ENCODE data around the gene CASKIN2.
"Not testable (repeated sequence)": the region's sequence is repeated elsewhere in the genome, so short reads cannot be mapped to it uniquely, and the experiment has no call there.

CASKIN2 gene

DNA sequence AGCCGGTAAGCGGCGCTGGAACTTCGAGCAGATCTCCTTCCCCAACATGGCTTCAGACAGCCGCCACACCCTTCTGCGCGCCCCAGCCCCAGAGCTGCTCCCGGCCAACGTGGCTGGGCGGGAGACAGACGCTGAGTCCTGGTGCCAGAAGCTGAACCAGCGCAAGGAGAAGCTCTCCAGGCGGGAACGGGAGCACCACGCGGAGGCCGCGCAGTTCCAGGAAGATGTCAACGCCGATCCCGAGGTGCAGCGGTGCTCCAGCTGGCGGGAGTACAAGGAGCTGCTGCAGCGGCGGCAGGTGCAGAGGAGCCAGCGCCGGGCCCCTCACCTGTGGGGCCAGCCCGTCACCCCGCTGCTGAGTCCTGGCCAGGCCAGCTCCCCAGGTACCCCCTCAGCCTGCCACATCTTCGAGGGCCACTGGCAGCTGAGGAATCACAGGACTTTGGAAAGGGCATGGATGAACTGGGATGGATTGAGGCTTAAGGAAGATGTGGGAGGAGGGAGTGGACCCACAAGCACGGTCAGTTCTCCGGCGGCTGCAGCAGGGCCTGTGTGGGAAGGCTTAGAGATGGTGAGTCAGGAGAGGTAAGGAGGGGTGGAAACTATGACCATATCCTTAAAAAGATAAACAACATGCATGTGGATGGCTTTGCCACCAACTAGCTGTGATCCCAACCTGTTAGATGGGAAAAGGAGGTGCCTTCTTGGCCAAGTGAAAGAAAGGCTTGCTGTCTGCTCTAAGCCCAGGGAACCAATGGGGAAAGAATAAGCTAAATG is 6.8 kb upstream of the CASKIN2 start:
- peak; percentile 31 for DNase-seq (ENCODE audit: low read depth)
- TF ChIP-seq, protein P1, sequence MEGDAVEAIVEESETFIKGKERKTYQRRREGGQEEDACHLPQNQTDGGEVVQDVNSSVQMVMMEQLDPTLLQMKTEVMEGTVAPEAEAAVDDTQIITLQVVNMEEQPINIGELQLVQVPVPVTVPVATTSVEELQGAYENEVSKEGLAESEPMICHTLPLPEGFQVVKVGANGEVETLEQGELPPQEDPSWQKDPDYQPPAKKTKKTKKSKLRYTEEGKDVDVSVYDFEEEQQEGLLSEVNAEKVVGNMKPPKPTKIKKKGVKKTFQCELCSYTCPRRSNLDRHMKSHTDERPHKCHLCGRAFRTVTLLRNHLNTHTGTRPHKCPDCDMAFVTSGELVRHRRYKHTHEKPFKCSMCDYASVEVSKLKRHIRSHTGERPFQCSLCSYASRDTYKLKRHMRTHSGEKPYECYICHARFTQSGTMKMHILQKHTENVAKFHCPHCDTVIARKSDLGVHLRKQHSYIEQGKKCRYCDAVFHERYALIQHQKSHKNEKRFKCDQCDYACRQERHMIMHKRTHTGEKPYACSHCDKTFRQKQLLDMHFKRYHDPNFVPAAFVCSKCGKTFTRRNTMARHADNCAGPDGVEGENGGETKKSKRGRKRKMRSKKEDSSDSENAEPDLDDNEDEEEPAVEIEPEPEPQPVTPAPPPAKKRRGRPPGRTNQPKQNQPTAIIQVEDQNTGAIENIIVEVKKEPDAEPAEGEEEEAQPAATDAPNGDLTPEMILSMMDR (conservative IDR thresholded peaks at IDR 0.05; ENCODE audit: control insufficient read depth, insufficient read depth, low read depth, low read length) = no peak
- H3K4me3 ChIP-seq (ENCODE audit: control insufficient read depth, low read depth, low read length) = no peak overlapping the region

DNA sequence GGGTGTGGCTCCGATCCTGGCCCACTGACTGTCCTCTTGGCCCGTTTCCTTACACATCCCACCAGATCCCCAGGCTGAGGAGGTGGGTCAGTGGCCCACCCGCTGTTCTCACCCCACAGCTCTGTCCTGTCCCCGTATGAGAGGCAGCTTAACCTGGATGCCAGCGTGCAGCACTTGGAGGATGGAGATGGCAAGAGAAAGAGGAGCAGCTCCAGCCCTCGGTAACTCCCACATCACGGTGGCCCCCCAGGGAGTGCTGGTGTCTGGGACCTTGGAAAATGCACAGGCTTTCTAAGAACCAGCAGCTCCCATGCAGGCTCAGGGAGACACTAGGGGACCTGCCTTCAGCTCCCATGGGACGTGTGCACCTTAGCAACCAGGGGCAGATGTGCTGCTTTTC is 6.0 kb upstream of the CASKIN2 start:
- H3K4me3 ChIP-seq (ENCODE audit: control insufficient read depth, low read depth, low read length) = no peak overlapping the region
- TF ChIP-seq, protein P1 (conservative IDR thresholded peaks at IDR 0.05; ENCODE audit: control insufficient read depth, insufficient read depth, low read depth, low read length) = no peak
- no peak for DNase-seq (ENCODE audit: low read depth)

DNA sequence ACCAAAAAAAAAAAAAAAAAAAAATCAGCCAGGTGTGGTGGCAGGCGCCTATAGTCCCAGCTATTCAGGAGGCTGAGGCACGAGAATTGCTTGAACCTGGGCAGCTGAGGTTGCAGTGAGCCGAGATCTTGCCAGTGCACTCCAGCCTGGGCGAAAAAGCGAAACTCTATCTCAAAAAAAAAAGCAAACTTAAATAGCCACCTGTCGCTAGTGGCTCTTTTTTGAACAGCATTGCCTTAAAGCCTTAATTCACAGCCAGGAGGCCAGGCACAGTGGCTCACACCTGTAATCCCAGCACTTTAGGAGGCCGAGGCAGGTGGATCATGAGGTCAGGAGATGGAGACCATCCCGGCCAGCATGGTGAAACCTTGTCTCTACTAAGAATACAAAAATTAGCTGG is 5.1 kb upstream of the CASKIN2 start:
- not testable (repeated sequence) for H3K4me3 ChIP-seq (ENCODE audit: control insufficient read depth, low read depth, low read length); DNase-seq (ENCODE audit: low read depth)

DNA sequence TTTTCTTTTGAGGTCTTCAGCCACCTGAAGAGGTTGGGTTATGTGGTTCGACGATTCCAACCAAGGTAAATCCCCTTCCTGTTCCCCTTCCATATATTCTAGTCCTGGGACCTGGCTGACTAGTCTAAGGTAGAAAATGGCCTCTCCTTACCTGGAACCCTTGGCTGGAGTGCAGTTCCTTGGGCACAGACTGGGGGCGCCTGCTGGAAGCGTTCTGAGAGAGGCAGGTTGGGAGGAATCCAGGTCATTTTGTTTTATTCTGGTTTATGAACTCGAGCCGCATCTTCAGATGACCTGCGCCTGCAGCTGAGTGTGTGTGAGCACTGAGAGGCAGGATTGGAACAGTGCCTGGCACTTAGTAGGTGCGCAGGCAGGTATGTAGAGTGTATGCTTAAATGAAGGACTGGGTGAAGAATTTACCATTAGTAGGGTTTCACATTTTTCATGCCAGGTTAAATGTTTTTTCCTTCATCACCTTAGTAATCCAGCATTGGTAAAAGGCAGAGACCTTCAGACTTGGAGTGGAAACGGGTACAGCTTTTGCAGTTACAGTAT is 3.7 kb upstream of the CASKIN2 start:
- TF ChIP-seq, protein P1 (conservative IDR thresholded peaks at IDR 0.05; ENCODE audit: control insufficient read depth, insufficient read depth, low read depth, low read length) = no peak
- H3K4me3 ChIP-seq (ENCODE audit: control insufficient read depth, low read depth, low read length) = no peak overlapping the region
- DNase-seq (ENCODE audit: low read depth) = no peak

DNA sequence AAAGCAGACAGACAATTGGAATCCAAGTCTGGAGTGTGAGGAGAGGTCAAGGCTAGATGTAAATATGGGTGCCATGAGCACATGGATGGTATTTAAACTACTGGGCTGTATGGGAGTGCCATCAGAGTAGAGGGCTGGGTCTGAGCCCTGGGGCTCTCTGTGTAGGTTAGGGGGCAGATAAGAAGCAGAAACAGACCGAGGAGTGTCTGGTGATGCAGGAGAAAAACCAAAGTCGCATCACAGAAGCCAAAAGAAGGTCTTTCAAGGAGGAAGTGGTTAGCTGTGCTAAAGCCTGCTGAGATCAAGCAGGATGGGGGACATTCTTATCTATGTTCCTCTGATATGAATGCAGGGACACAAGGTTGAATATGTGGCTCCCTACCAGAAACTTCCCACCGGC is 2.9 kb upstream of the CASKIN2 start:
- no peak for DNase-seq (ENCODE audit: low read depth)
- TF ChIP-seq, protein P1 (conservative IDR thresholded peaks at IDR 0.05; ENCODE audit: control insufficient read depth, insufficient read depth, low read depth, low read length) = no peak
- no peak overlapping the region for H3K4me3 ChIP-seq (ENCODE audit: control insufficient read depth, low read depth, low read length)

DNA sequence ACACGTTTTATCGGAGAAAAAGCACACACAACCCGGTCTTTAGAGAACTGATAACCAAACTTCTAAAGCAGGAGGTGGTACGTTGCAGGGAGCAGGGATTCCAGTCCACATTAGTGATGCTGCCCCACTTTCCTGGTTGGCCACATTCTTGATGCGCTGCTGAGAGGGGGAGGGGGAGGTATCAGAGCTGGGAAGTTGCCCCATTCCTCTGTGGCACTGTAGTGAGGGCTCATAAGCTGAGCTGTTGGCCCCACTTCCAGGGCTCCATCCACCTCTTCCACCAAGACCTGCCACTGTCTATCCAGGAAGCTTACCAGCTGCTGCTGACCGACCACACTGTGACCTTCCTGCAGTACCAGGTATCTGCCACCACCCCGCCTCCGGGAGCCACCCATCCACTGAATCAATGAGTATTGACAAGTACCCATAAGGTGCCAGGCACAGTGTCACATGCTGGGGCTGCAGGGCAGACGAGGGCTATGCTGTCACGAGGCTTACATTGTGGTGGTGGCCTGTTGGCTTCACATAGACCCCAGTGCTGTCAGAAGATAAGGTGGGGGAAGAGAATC is 2.0 kb upstream of the CASKIN2 start:
- no peak for DNase-seq (ENCODE audit: low read depth)
- peak overlapping the region; percentile 66 for H3K4me3 ChIP-seq (ENCODE audit: control insufficient read depth, low read depth, low read length)

More for the DNA sequence above, 2.0 kb upstream of the CASKIN2 start:
- TF ChIP-seq, protein P1 (conservative IDR thresholded peaks at IDR 0.05; ENCODE audit: control insufficient read depth, insufficient read depth, low read depth, low read length) = no peak
